PFSK-1 (cell line): ENCODE measurements around the gene TBC1D22A.

Experiments used
- FOXP2 ChIP-seq: optimal IDR thresholded peaks from 2 replicates; pipeline ENCODE3; 2011; ENCODE audit warnings: borderline replicate concordance, control low read depth, inconsistent platforms; ENCODE audit not compliant: insufficient read depth; ENCODE audit errors: extremely low read length, extremely low read depth
- POLR2AphosphoS5 ChIP-seq: IDR thresholded peaks from 2 replicates; pipeline ENCODE4 v1.6.1; 2012; ENCODE audit warnings: low read depth, mild to moderate bottlenecking, control low read depth, low read length, moderate library complexity
- REST ChIP-seq, 2 experiments: IDR thresholded peaks; 2 replicates each; pipeline versions ENCODE4 v1.6.1 to v1.8.0; 2011 to 2012; ENCODE audit warnings: low read depth in 2 of 2, low read length in 2 of 2, control low read depth in 1 of 2, inconsistent platforms in 1 of 2, mild to moderate bottlenecking in 1 of 2, moderate library complexity in 1 of 2; ENCODE audit not compliant: insufficient read depth in 1 of 2
- SIN3A ChIP-seq: IDR thresholded peaks from 2 replicates; pipeline ENCODE4 v1.6.1; 2012; ENCODE audit warnings: mild to moderate bottlenecking, low read length, moderate library complexity, borderline replicate concordance; ENCODE audit not compliant: insufficient read depth
- TAF1 ChIP-seq: IDR thresholded peaks from 2 replicates; pipeline ENCODE4 v1.6.1; 2012; ENCODE audit warnings: low read length, control low read depth, borderline replicate concordance; ENCODE audit not compliant: insufficient read depth

DNA sequence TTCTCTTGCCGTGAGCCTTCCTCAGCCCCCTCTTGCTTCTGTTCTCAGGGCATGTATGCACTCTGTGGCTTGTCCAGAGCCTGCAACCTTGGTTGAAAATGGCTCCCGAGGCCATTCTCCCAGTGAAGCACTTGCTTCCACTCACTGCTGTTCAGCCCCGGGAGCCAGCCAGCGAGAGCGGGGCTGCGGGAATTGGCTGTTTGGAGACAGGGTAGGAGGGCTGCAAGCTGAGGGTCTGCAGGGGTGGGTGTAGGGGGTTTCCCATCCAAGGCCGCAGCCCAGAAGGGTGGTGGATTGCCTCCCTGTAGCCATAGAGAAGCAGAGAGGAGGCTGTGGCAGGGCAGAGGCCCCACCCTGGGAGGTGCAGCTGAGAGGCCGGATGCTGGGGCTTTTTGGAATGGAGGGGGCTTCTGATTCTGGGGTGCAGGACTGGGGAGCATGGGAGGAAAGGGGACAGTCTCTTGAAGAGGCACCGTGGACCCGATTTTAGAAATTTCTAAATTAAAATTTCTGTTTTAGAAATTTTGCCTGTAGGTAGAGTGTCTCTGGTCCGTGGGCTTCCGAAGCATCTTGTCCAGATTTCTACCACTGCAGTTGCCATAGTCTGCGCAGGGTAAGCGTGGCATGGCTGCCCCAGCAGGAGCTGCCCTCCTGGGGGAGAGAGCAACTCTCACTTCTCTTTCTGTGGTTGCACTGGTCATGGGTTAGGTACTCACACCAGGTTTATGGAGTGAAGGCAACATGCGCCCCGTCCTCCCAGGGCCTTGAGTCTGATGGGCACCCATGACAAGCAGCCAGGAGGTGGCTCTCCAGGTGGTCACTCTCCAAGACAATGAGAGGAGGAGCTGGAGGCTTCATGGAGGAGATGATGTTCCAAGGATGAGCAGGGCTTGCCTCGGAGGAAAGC lies 100.2 kb downstream of the TBC1D22A start:
- no peak for TF ChIP-seq POLR2AphosphoS5
- TF ChIP-seq TAF1, result no peak
- TF ChIP-seq REST (IDR thresholded peaks at IDR 0.05; ENCODE audit: insufficient read depth in 1 of 2, low read depth in 2 of 2, low read length in 2 of 2), result no peak
- no peak for TF ChIP-seq SIN3A
- TF ChIP-seq FOXP2, result no peak
